Measurements from ENCODE around the gene AOC2. TPM values are rescaled to one million over a fixed set of nuclear protein-coding genes. Genes with fewer than 3 reads are reported as not detected.

AOC2 gene
- total and polyA plus RNA-seq, 10 of the 15 experiments (the other 5 are each of a cell fraction or from before 2014, with no cell fraction given), result 0.08 to 1.9 (median 0.62) TPM

DNA sequence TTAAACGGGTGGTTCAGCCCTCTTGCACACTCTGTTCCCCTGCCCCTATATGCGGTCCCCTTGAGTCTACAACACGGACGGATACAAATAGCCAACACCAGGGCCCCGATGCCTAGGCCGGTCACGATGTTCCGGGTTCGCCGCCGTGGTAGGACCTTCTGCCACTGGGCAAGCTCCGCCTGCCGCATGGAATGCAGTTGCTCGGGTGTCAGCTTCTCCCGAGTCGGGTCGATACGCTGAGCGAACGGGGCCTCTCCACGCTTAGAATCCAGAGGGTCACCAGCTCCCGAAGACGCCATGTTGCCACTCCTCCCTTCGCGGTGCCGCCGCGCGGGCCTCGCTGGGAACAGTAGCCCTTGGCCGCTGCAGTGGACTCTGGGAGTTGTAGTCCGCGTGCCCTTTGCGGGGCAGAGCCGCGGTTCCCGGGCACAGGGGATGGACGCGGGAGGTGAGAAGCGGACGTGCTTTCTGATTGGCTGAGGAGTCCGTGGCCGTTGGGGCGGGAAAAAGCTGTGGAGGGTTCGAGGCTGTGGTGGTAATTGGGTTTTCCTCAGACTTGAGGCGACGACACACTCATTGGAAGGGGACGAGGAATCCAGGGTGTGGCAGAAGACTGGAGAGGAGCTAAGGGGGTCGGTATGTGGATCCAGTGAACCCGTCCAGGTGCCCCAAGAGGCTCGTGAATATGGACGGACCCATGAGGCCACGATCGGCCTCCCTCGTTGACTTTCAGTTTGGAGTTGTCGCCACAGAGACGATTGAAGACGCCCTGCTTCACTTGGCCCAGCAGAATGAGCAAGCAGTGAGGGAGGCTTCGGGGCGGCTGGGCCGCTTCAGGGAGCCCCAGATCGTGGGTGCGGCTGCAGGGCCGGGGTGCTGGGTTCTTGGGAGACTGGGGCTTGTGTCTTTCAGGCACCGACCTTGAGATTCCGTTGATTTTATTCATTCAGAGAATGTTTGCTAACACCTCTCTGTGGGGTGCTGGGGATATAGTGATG lies 45.7 kb upstream of the AOC2 start, which contains the start of the genes CNTD1 and COA3 (continued):
- TF ChIP-seq, protein P1, sequence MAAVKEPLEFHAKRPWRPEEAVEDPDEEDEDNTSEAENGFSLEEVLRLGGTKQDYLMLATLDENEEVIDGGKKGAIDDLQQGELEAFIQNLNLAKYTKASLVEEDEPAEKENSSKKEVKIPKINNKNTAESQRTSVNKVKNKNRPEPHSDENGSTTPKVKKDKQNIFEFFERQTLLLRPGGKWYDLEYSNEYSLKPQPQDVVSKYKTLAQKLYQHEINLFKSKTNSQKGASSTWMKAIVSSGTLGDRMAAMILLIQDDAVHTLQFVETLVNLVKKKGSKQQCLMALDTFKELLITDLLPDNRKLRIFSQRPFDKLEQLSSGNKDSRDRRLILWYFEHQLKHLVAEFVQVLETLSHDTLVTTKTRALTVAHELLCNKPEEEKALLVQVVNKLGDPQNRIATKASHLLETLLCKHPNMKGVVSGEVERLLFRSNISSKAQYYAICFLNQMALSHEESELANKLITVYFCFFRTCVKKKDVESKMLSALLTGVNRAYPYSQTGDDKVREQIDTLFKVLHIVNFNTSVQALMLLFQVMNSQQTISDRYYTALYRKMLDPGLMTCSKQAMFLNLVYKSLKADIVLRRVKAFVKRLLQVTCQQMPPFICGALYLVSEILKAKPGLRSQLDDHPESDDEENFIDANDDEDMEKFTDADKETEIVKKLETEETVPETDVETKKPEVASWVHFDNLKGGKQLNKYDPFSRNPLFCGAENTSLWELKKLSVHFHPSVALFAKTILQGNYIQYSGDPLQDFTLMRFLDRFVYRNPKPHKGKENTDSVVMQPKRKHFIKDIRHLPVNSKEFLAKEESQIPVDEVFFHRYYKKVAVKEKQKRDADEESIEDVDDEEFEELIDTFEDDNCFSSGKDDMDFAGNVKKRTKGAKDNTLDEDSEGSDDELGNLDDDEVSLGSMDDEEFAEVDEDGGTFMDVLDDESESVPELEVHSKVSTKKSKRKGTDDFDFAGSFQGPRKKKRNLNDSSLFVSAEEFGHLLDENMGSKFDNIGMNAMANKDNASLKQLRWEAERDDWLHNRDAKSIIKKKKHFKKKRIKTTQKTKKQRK (IDR thresholded peaks at IDR 0.05; ENCODE audit: low read depth, low read length), result no peak
- TF ChIP-seq, protein P2, sequence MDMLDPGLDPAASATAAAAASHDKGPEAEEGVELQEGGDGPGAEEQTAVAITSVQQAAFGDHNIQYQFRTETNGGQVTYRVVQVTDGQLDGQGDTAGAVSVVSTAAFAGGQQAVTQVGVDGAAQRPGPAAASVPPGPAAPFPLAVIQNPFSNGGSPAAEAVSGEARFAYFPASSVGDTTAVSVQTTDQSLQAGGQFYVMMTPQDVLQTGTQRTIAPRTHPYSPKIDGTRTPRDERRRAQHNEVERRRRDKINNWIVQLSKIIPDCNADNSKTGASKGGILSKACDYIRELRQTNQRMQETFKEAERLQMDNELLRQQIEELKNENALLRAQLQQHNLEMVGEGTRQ (IDR thresholded peaks at IDR 0.05; ENCODE audit: borderline replicate concordance, low read depth, low read length), result no peak
- TF ChIP-seq KLF5 (IDR thresholded peaks at IDR 0.05; ENCODE audit: partially characterized antibody) (no peak), EGR1 (IDR thresholded peaks at IDR 0.05; ENCODE audit: borderline replicate concordance in 1 of 2, low read depth in 2 of 2, low read length in 2 of 2) (no peak), STAT3 (IDR thresholded peaks at IDR 0.05; ENCODE audit: low read depth, low read length) (no peak), JUNB (IDR thresholded peaks at IDR 0.05) (no peak), ESRRA (IDR thresholded peaks at IDR 0.05; ENCODE audit: low read length) (no peak), ASH2L (IDR thresholded peaks at IDR 0.05; ENCODE audit: borderline replicate concordance, low read depth) (no peak), ZNF217 (IDR thresholded peaks at IDR 0.05) (no peak), MEF2A (IDR thresholded peaks at IDR 0.05; ENCODE audit: insufficient read depth, low read depth, low read length) (no peak), MEF2B (IDR thresholded peaks at IDR 0.05; ENCODE audit: partially characterized antibody, poor library complexity, severe bottlenecking) (peak; percentile 42), NR2C1 (IDR thresholded peaks at IDR 0.05) (peak; percentile 80), SREBF1 (IDR thresholded peaks at IDR 0.05; ENCODE audit: low read length) (0 out of 2 replicates have a peak, but pooled peaks have one; percentile 30), ZBTB4 (CRISPR knock-in tag; IDR thresholded peaks at IDR 0.05) (no peak)
- TF ChIP-seq, protein P3, sequence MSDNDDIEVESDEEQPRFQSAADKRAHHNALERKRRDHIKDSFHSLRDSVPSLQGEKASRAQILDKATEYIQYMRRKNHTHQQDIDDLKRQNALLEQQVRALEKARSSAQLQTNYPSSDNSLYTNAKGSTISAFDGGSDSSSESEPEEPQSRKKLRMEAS (IDR thresholded peaks at IDR 0.05; ENCODE audit: low read depth, low read length), result peak; percentile 71; the same call in 1 of the 2 replicates
- TF ChIP-seq, protein P4, sequence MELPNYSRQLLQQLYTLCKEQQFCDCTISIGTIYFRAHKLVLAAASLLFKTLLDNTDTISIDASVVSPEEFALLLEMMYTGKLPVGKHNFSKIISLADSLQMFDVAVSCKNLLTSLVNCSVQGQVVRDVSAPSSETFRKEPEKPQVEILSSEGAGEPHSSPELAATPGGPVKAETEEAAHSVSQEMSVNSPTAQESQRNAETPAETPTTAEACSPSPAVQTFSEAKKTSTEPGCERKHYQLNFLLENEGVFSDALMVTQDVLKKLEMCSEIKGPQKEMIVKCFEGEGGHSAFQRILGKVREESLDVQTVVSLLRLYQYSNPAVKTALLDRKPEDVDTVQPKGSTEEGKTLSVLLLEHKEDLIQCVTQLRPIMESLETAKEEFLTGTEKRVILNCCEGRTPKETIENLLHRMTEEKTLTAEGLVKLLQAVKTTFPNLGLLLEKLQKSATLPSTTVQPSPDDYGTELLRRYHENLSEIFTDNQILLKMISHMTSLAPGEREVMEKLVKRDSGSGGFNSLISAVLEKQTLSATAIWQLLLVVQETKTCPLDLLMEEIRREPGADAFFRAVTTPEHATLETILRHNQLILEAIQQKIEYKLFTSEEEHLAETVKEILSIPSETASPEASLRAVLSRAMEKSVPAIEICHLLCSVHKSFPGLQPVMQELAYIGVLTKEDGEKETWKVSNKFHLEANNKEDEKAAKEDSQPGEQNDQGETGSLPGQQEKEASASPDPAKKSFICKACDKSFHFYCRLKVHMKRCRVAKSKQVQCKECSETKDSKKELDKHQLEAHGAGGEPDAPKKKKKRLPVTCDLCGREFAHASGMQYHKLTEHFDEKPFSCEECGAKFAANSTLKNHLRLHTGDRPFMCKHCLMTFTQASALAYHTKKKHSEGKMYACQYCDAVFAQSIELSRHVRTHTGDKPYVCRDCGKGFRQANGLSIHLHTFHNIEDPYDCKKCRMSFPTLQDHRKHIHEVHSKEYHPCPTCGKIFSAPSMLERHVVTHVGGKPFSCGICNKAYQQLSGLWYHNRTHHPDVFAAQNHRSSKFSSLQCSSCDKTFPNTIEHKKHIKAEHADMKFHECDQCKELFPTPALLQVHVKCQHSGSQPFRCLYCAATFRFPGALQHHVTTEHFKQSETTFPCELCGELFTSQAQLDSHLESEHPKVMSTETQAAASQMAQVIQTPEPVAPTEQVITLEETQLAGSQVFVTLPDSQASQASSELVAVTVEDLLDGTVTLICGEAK (IDR thresholded peaks at IDR 0.05; ENCODE audit: borderline replicate concordance), result peak; percentile 57; the same call in 1 of the 2 replicates

All from GM12878 (cell line).